ENCODE data around the gene EDC4.
A peak's percentile ranks its signal among the peaks of the same experiment; 100 is the strongest.
"Not testable (repeated sequence)": the region's sequence is repeated elsewhere in the genome, so short reads cannot be mapped to it uniquely, and the experiment has no call there.

Gene EDC4

GRCh38 chr16:67856927-67857546 lies 15.8 kb upstream of the EDC4 start:
- Histone ChIP-seq H3K27ac (ENCODE audit: low read depth, low read length) (peak overlapping the region; percentile 51), H3K4me1 (ENCODE audit: control insufficient read depth, insufficient read depth, low read length) (peaks cover 14% of the 10 kb centered on the region), H3K36me3 (ENCODE audit: control insufficient read depth, insufficient read depth, low read length) (peaks cover 3% of the 10 kb centered on the region), H3K27me3 (ENCODE audit: control insufficient read depth, insufficient read depth, low read length) (no peaks in the 10 kb centered on the region), H3K9ac (ENCODE audit: low read length) (no peak overlapping the region), H3K4me3 (ENCODE audit: low read length) (no peak overlapping the region)

DNA sequence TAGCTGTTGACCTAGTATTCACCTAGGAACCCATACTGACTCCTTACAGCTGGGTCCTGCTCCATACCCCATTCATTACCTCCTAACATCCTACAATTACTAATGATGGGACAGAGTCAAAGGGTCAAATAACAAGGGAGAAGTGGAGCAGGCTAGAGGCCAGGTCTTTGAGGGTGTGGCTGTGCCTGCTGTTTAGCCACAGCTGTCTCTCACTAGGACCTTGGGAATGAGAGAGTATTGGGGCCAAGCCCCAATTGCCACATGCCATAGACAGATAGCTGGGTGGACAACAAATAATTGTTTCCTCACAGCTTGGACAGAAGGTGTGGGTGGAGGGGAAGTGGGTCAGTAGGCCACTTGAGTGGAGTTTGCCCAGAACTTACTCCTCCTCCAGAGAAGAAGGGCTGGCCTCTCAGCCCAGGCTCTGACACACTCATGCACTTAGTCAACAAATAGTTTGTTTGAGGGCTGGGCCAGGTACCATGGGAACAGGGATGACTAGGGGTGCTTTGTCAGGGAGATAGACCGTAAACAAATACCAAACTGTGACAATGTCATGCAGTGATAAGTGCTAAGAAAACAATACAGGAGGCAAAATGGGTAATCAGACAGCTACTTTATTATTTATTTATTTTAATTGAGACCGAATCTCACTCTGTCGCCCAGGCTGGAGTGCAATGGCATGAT lies 15.2 kb upstream of the EDC4 start:
- no peak overlapping the region for H3K9ac ChIP-seq (ENCODE audit: low read length)

DNA sequence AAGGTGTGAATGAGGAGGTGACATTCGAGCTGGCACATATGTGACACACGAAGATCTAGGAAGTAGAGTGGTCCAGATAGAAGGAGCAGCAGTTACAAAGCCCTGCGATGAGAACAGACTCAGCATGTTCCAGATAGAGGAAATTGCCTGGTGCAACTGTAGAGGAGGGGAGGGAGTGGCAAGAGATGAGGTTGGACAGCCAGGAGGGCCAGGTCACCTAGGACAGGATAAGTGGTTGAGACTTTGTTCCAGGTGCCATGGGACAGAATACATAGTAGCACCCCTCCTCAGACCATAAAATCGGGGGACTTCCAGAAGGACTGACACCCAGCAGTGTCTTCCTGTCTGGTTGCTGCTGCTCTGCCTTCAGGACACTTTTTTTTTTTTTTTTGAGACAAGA lies 14.4 kb upstream of the EDC4 start:
- no peaks in the 10 kb centered on the region for H3K27me3 ChIP-seq (ENCODE audit: control insufficient read depth, insufficient read depth, low read length)
- H3K36me3 ChIP-seq (ENCODE audit: control insufficient read depth, insufficient read depth, low read length): peaks cover 3% of the 10 kb centered on the region
- no peak overlapping the region for H3K9ac ChIP-seq (ENCODE audit: low read length)
- no peak overlapping the region for H3K4me3 ChIP-seq (ENCODE audit: low read length)
- H3K27ac ChIP-seq (ENCODE audit: low read depth, low read length): peak overlapping the region; percentile 43
- H3K4me1 ChIP-seq (ENCODE audit: control insufficient read depth, insufficient read depth, low read length): peaks cover 22% of the 10 kb centered on the region

More for the DNA sequence above, 15.2 kb upstream of the EDC4 start:
- Histone ChIP-seq H3K4me3 (ENCODE audit: low read length) (no peak overlapping the region), H3K27me3 (ENCODE audit: control insufficient read depth, insufficient read depth, low read length) (no peaks in the 10 kb centered on the region), H3K4me1 (ENCODE audit: control insufficient read depth, insufficient read depth, low read length) (peaks cover 15% of the 10 kb centered on the region), H3K27ac (ENCODE audit: low read depth, low read length) (peak overlapping the region; percentile 51), H3K36me3 (ENCODE audit: control insufficient read depth, insufficient read depth, low read length) (peaks cover 3% of the 10 kb centered on the region)

DNA sequence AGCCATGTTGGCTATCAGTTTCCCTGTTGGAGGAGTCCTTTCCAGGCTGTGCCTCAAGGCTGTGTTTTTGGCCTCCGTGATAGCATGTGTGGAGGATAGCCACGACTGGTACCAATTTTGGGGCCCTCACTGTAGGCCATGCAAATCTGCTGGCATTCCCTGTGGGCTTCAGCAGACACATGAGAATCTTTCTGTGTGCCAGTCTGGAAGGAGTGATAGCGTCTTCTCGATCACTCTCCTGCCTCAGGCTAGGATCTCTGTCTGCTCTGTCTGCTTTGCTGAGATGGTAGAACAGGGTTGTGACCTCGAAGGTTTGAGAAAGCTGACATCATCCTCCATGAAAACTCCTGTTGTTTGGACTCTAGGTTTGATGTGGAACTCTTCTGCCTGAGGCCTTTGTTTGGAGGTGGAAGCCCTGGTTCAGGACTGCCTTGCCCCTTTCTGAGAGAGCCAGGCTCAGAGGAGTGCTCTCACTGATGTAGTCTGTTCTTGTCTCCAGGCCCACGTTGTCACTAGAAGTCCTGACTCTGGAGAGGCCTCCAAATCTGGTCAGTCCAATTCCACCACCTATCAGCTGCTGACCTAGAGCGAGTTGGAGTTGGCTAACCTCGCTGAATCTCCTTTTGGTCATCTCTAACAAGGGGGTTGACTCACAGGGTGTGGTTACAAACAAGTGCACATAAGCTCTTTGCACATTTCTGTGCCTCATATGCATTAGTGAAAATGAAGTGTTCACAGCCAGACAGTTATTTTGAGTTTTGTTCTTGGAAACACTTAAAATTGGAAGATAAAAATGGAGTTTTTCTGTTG lies 12.1 kb upstream of the EDC4 start:
- Histone ChIP-seq H3K9ac (ENCODE audit: low read length) (no peak overlapping the region), H3K36me3 (ENCODE audit: control insufficient read depth, insufficient read depth, low read length) (peaks cover 7% of the 10 kb centered on the region), H3K4me3 (ENCODE audit: low read length) (no peak overlapping the region), H3K4me1 (ENCODE audit: control insufficient read depth, insufficient read depth, low read length) (peaks cover 25% of the 10 kb centered on the region), H3K27me3 (ENCODE audit: control insufficient read depth, insufficient read depth, low read length) (no peaks in the 10 kb centered on the region), H3K27ac (ENCODE audit: low read depth, low read length) (no peak overlapping the region)

GRCh38 chr16:67861877-67862276 lies 11.0 kb upstream of the EDC4 start:
- Histone ChIP-seq H3K27me3 (ENCODE audit: control insufficient read depth, insufficient read depth, low read length) (no peaks in the 10 kb centered on the region), H3K4me3 (ENCODE audit: low read length) (no peak overlapping the region), H3K9ac (ENCODE audit: low read length) (no peak overlapping the region), H3K4me1 (ENCODE audit: control insufficient read depth, insufficient read depth, low read length) (peaks cover 25% of the 10 kb centered on the region), H3K36me3 (ENCODE audit: control insufficient read depth, insufficient read depth, low read length) (peaks cover 7% of the 10 kb centered on the region), H3K27ac (ENCODE audit: low read depth, low read length) (no peak overlapping the region)

DNA sequence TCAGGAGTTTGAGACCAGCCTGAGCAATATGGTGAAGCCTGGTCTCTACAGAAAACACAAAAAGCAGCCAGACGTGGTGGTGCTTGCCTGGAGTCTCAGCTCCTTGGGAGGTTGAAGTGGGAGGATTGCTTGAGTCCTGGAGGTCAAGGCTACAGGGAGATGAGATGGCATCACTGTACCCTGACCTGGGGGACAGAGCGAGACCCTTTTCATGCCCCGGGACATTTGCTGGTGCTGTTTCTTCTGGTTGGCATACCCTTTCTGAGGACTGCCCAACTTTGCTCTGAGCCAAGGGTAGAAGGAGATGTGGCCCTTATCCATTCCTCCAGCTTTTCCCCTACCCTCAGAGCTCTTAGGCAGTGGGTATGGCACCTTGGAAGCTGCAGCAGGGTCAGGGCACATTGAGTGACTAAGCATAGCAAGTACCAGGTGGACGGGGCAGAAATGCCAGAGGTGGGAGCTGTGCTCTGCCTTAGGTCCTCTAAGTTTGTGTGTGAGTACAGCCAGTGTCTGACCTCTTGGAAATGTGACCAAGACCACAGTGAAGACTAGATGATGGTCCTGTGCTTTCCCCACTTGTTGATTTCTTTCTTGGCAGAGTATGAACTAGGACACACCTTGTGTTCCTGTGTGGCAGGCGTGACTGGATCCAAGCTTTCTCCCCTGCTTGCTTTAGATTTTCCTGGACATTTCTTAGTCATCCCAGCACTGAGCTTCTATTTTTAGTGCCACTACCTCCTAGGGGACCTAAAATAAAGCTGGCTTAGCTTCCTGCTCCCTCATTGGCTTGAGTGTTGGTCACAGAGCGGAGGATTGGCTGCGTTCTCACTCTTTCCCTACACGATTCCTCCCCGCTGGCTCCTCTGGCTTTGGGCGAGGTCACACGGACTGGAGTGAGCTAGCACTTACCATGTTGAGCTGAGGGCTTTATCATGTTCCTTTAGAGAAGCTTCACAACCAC lies 9.9 kb upstream of the EDC4 start:
- Histone ChIP-seq H3K4me3 (ENCODE audit: low read length) (no peak overlapping the region), H3K9ac (ENCODE audit: low read length) (no peak overlapping the region), H3K36me3 (ENCODE audit: control insufficient read depth, insufficient read depth, low read length) (peaks cover 7% of the 10 kb centered on the region)

GRCh38 chr16:67864044-67864443 lies 8.8 kb upstream of the EDC4 start:
- H3K9ac ChIP-seq (ENCODE audit: low read length); H3K27me3 ChIP-seq (ENCODE audit: control insufficient read depth, insufficient read depth, low read length); H3K4me3 ChIP-seq (ENCODE audit: low read length): not testable (repeated sequence)
- Histone ChIP-seq H3K27ac (ENCODE audit: low read depth, low read length) (peak overlapping the region; percentile 78), H3K36me3 (ENCODE audit: control insufficient read depth, insufficient read depth, low read length) (peaks cover 12% of the 10 kb centered on the region), H3K4me1 (ENCODE audit: control insufficient read depth, insufficient read depth, low read length) (peaks cover 11% of the 10 kb centered on the region)

More for the DNA sequence above, 9.9 kb upstream of the EDC4 start:
- Histone ChIP-seq H3K4me1 (ENCODE audit: control insufficient read depth, insufficient read depth, low read length) (peaks cover 16% of the 10 kb centered on the region), H3K27me3 (ENCODE audit: control insufficient read depth, insufficient read depth, low read length) (no peaks in the 10 kb centered on the region), H3K27ac (ENCODE audit: low read depth, low read length) (peak overlapping the region; percentile 78)

DNA sequence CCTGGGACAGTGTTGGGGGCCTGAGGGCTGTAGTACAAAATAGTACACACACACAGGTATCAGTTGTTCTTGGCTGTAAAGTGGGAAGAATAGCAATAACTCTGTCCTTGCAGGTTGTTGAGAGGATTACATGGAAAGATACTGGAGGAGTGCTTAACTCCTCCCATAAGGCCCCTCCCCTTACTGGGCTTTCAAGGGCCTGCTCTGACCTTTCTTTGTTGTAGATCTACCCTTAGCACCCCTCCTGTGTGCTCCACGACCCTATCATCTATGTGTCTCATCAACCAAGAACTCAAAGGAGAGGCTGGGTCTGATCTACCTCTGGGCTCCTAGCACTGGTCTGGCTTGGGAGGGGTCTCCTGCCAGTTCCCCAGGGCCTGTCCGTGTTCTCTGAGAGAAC lies 8.3 kb upstream of the EDC4 start:
- Histone ChIP-seq H3K4me1 (ENCODE audit: control insufficient read depth, insufficient read depth, low read length) (peaks cover 11% of the 10 kb centered on the region), H3K27ac (ENCODE audit: low read depth, low read length) (no peak overlapping the region), H3K36me3 (ENCODE audit: control insufficient read depth, insufficient read depth, low read length) (peaks cover 12% of the 10 kb centered on the region), H3K27me3 (ENCODE audit: control insufficient read depth, insufficient read depth, low read length) (no peaks in the 10 kb centered on the region), H3K4me3 (ENCODE audit: low read length) (no peak overlapping the region), H3K9ac (ENCODE audit: low read length) (no peak overlapping the region)

DNA sequence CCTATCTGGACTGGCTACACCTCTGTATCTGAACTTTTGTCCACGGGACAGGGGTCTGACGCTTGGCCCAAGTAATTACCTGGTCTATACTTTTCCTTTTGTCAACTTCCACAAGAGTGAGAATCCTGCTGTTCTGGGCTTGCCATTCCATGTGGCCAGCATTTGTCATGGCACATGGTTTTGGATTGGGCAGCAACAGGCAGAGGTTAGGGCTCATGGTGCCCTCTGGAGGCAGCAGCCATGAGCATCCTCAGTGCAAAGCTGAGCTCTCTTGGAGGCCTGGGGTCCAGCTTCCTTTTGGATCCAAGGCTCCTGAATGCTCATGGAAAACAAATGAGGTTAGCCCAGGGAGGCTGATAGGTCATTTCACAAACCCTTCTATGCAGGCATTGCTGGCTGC lies 7.5 kb upstream of the EDC4 start:
- Histone ChIP-seq H3K4me3 (ENCODE audit: low read length) (no peak overlapping the region), H3K9ac (ENCODE audit: low read length) (no peak overlapping the region), H3K27ac (ENCODE audit: low read depth, low read length) (no peak overlapping the region), H3K27me3 (ENCODE audit: control insufficient read depth, insufficient read depth, low read length) (no peaks in the 10 kb centered on the region), H3K36me3 (ENCODE audit: control insufficient read depth, insufficient read depth, low read length) (peaks cover 12% of the 10 kb centered on the region), H3K4me1 (ENCODE audit: control insufficient read depth, insufficient read depth, low read length) (peaks cover 11% of the 10 kb centered on the region)

DNA sequence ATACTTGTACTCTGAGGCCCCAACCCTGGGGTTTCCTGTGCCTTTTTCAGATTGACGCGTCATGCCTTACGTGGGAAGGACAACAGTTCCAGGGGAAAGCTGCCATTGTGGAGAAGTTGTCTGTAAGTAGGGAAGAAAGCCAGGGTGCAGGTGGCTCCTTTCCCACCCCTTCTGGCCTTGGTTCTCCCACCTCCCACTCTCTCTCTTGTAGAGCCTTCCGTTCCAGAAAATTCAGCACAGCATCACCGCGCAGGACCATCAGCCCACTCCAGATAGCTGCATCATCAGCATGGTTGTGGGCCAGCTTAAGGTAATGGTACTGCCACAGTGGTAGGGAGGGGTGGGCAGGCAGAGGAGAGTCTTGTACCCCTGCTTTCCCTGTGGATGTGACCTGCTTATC lies 4.6 kb upstream of the EDC4 start:
- H3K9ac ChIP-seq (ENCODE audit: low read length): no peak overlapping the region
- no peak overlapping the region for H3K27ac ChIP-seq (ENCODE audit: low read depth, low read length)
- H3K4me1 ChIP-seq (ENCODE audit: control insufficient read depth, insufficient read depth, low read length): peaks cover 8% of the 10 kb centered on the region
- H3K27me3 ChIP-seq (ENCODE audit: control insufficient read depth, insufficient read depth, low read length): no peaks in the 10 kb centered on the region
- H3K4me3 ChIP-seq (ENCODE audit: low read length): no peak overlapping the region
- peaks cover 8% of the 10 kb centered on the region for H3K36me3 ChIP-seq (ENCODE audit: control insufficient read depth, insufficient read depth, low read length)

DNA sequence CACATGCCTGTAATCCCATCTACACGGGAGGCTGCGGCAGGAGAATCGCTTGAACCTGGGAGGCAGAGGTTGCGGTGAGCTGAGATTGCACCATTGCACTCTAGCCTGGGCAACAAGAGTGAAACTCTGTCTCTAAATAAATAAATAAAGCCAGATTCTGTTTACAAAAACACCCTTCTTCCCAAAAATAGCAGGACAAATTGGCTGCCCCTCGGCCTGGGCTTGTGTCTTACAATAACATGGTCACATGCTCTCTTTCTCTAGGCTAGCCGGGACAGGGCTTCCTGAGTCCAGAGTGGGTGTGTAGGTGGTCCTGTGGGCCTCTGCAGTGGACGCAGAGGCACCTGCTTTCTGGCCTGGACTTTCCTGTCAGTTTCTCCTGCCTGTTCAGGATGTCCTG lies 3.2 kb upstream of the EDC4 start:
- H3K27ac ChIP-seq (ENCODE audit: low read depth, low read length): no peak overlapping the region
- peaks cover 11% of the 10 kb centered on the region for H3K4me1 ChIP-seq (ENCODE audit: control insufficient read depth, insufficient read depth, low read length)
- no peak overlapping the region for H3K9ac ChIP-seq (ENCODE audit: low read length)
- H3K36me3 ChIP-seq (ENCODE audit: control insufficient read depth, insufficient read depth, low read length): peaks cover 8% of the 10 kb centered on the region
- H3K4me3 ChIP-seq (ENCODE audit: low read length): no peak overlapping the region
- H3K27me3 ChIP-seq (ENCODE audit: control insufficient read depth, insufficient read depth, low read length): no peaks in the 10 kb centered on the region

- H3K9ac ChIP-seq (ENCODE audit: low read length): no peak overlapping the region
- peaks cover 11% of the 10 kb centered on the region for H3K4me1 ChIP-seq (ENCODE audit: control insufficient read depth, insufficient read depth, low read length)
- H3K4me3 ChIP-seq (ENCODE audit: low read length): no peak overlapping the region
- H3K27ac ChIP-seq (ENCODE audit: low read depth, low read length): no peak overlapping the region
- no peaks in the 10 kb centered on the region for H3K27me3 ChIP-seq (ENCODE audit: control insufficient read depth, insufficient read depth, low read length)
- peaks cover 8% of the 10 kb centered on the region for H3K36me3 ChIP-seq (ENCODE audit: control insufficient read depth, insufficient read depth, low read length)
Observed at GRCh38 chr16:67871256-67871655, 1.6 kb upstream of the EDC4 start.

All from rectal smooth muscle tissue (tissue), 1 donor.